Measurements from ENCODE around the gene UCN3.

GRCh38 chr10:5355594-5356301 lies 9.0 kb upstream of the UCN3 start:
- TF ChIP-seq HNRNPK (IDR thresholded peaks at IDR 0.05; ENCODE audit: low read depth, low read length, poor library complexity, severe bottlenecking): no peak
- no peak for TF ChIP-seq ELF2 (CRISPR knock-in tag; IDR thresholded peaks at IDR 0.05)
- no peak for TF ChIP-seq POLR2A (conservative IDR thresholded peaks at IDR 0.05)
- TF ChIP-seq MAX (CRISPR knock-in tag; IDR thresholded peaks at IDR 0.05): no peak
- no peak for TF ChIP-seq E2F5 (CRISPR knock-in tag; IDR thresholded peaks at IDR 0.05)
- TF ChIP-seq BHLHE40 (IDR thresholded peaks at IDR 0.05; ENCODE audit: low read length): no peak
- TF ChIP-seq ZNF436 (CRISPR knock-in tag; IDR thresholded peaks at IDR 0.05): no peak
- TF ChIP-seq EZH2 (IDR thresholded peaks at IDR 0.05; ENCODE audit: borderline replicate concordance, low read depth, low read length): no peak
- TF ChIP-seq, protein P1, sequence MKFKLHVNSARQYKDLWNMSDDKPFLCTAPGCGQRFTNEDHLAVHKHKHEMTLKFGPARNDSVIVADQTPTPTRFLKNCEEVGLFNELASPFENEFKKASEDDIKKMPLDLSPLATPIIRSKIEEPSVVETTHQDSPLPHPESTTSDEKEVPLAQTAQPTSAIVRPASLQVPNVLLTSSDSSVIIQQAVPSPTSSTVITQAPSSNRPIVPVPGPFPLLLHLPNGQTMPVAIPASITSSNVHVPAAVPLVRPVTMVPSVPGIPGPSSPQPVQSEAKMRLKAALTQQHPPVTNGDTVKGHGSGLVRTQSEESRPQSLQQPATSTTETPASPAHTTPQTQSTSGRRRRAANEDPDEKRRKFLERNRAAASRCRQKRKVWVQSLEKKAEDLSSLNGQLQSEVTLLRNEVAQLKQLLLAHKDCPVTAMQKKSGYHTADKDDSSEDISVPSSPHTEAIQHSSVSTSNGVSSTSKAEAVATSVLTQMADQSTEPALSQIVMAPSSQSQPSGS (CRISPR knock-in tag; IDR thresholded peaks at IDR 0.05): no peak
- TF ChIP-seq RUNX1 (IDR thresholded peaks at IDR 0.05; ENCODE audit: low read depth): no peak
- no peak for TF ChIP-seq SMAD1 (IDR thresholded peaks at IDR 0.05; ENCODE audit: low read depth, low read length, partially characterized antibody)
- no peak for TF ChIP-seq CCNT2 (IDR thresholded peaks at IDR 0.05; ENCODE audit: borderline replicate concordance, extremely low read depth, insufficient read length, low read depth, low read length)
- TF ChIP-seq ILF3 (IDR thresholded peaks at IDR 0.05; ENCODE audit: borderline replicate concordance): no peak
- TF ChIP-seq TRIM24 (IDR thresholded peaks at IDR 0.05): no peak
